Activated T-cell treated with anti-CD3 and anti-CD28 coated beads for 48 hours (primary cell): ENCODE results near the gene FGFR4.
A peak's percentile ranks its signal among the peaks of the same experiment; 100 is the strongest.

Experiments
- DNase-seq: peaks from one replicate; pipeline ENCODE4 v3.0.0-alpha.2; 2020; ENCODE audit warnings: low read depth

The FGFR4 gene

DNA sequence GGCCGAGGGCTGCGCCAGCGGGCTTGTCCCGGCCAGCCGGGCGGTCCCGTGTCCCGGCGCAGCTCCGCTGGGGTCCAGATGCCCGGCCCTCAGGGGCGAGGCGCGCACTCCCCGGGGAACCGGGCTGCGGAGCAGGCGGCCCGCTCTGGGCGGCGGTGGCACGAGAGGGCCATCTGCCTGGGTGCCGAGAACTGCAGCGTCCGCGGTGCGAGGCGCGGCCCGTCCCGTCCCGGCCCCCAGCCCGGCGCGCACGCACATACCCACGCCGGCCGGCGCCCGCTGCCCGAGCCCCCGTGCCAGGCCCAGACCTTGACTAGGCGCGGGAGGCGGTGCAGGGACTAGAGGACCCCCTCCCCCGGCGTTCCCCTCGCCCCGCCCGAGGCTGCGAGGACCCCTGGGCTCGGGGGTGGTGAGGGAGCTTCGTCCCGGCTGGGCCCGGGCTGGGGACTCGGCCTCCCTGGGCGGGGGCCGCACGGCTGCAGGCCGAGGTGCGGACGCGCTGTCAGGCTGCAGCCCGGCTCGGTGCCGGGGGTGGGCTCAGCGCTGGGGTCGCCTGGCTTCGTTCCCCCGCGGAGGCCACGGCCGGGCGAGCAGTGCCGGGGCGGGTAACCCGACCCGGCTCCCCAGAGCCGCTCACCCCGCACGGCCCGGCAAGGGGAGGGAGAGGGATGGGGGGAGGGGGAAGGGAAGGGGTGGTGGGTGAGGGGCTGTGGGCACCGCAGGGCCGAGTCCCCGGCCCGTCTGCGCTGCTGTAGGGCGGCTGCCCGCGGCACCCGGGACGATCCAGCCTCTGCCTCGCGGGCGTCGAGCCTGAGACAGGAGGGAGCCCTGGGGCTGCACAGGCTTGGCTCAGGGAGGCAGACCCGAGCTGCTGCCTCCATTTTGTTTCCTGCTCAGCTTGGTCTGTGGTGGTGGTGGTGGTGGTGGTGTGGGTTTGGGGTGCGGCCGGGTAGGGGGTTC is 45.7 kb downstream of the FGFR4 start:
- no peak for DNase-seq

GRCh38 chr5:177133096-177133852 is 46.6 kb downstream of the FGFR4 start, which contains the start of gene NSD1:
TSS of gene NSD1 (plus strand) at chr5:177133773. CDS start at chr5:177135104, 1,331 bp downstream.
- DNase-seq: peak; percentile 93

GRCh38 chr5:177133853-177134696 is 47.4 kb downstream of the FGFR4 start:
- DNase-seq: peak; percentile 42

GRCh38 chr5:177134697-177135225 is 48.0 kb downstream of the FGFR4 start:
- DNase-seq: no peak

- DNase-seq: no peak
These were observed 53.6 kb downstream of the FGFR4 start for GRCh38 chr5:177140312-177140711.

- DNase-seq: no peak
These were observed 54.8 kb downstream of the FGFR4 start for GRCh38 chr5:177141496-177141895.

DNA sequence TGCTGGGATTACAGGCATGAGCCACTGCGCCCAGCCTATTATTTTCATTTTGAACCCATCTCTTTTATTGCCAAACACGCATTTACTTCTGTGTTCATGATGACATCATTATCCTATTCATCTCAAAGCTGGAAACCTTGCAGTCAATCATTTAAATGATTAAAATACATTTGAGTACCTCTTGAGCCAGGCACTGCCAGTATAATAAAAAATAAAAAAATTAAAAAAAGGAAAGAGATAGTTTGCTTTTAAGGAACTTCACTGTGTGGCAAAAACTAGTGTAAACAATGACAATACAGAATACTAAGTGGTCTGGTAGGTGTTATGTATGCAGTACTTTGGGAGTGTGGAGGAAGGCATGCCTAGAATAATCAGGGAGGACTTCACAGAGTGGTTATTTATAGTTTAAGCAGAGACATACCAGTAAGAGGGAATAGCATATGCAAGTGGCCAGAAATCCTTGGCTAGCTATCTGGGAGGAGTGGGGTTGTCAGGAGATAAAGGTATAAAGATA is 55.4 kb downstream of the FGFR4 start:
- DNase-seq: no peak

GRCh38 chr5:177142778-177143177 is 56.1 kb downstream of the FGFR4 start:
- no peak for DNase-seq

- no peak for DNase-seq
These were observed 60.4 kb downstream of the FGFR4 start for GRCh38 chr5:177146891-177147638.
